OCI-LY7 (cell line): Measurements from ENCODE around the gene RCVRN.

Experiments used
- EZH2phosphoT487 ChIP-seq: fragments of 200-600 bp; sonication (generic); IDR thresholded peaks from 2 replicates; pipeline ENCODE4 v1.6.1; 2018; ENCODE audit warnings: low read depth, borderline replicate concordance, mild to moderate bottlenecking, mixed run types, antibody characterized with exemption, low read length, moderate library complexity, mixed read lengths
- TF ChIP-seq, protein P1 (sequence below): fragments of 200-600 bp; sonication (generic); conservative IDR thresholded peaks from 2 replicates; pipeline ENCODE4 v1.5.1; 2014; ENCODE audit warnings: mild to moderate bottlenecking, antibody characterized with exemption, low read length, moderate library complexity, mixed read lengths

DNA sequence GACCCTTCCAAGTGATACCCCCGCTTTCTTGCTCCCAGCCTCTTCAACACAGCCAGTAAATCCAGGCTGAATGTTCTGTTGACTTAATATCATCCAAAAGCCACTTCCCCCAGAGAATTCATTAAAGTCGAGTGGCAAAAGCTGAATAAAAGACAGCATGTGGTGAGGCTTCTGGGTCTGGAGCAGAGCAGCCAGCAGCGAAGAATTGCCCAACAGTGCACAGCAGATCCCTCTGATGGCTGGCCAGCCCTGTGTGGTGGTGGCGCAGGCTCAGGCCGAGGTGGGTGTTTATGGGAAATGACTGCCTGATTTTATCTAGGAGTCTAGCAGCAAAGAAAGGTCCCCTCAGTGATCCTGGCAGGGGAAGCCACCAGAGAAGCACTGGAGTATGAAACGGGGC, 30.3 kb upstream of the RCVRN start:
- TF ChIP-seq, protein P1, sequence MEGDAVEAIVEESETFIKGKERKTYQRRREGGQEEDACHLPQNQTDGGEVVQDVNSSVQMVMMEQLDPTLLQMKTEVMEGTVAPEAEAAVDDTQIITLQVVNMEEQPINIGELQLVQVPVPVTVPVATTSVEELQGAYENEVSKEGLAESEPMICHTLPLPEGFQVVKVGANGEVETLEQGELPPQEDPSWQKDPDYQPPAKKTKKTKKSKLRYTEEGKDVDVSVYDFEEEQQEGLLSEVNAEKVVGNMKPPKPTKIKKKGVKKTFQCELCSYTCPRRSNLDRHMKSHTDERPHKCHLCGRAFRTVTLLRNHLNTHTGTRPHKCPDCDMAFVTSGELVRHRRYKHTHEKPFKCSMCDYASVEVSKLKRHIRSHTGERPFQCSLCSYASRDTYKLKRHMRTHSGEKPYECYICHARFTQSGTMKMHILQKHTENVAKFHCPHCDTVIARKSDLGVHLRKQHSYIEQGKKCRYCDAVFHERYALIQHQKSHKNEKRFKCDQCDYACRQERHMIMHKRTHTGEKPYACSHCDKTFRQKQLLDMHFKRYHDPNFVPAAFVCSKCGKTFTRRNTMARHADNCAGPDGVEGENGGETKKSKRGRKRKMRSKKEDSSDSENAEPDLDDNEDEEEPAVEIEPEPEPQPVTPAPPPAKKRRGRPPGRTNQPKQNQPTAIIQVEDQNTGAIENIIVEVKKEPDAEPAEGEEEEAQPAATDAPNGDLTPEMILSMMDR, result no peak
- no peak for TF ChIP-seq EZH2phosphoT487
